ENCODE results near the gene ZBTB11.
"Not testable (repeated sequence)": the region's sequence is repeated elsewhere in the genome, so short reads cannot be mapped to it uniquely, and the experiment has no call there.

The ZBTB11 gene

GRCh38 chr3:101695779-101696372 lies 18.9 kb upstream of the ZBTB11 start:
- Histone ChIP-seq H3K4me2 (ENCODE audit: low read length) (peak overlapping the region; percentile 2), H3K4me1 (no peaks in the 10 kb centered on the region), H3K9me3 (ENCODE audit: control insufficient read depth, low read length) (no peaks in the 10 kb centered on the region), H2AFZ (peak overlapping the region; percentile 10), H3K36me3 (ENCODE audit: control insufficient read depth, insufficient read depth, low read length) (no peaks in the 10 kb centered on the region), H3K9ac (no peak overlapping the region), H3K4me3 (ENCODE audit: low read depth, low read length) (peak overlapping the region; percentile 33), H3K27ac (no peak overlapping the region), H3K79me2 (no peaks in the 10 kb centered on the region), H3K27me3 (ENCODE audit: control insufficient read depth, insufficient read depth, low read length) (no peaks in the 10 kb centered on the region)
- TF ChIP-seq CTCF (IDR thresholded peaks at IDR 0.05) = peak; percentile 76

GRCh38 chr3:101694836-101695235 lies 17.9 kb upstream of the ZBTB11 start:
- H3K27ac ChIP-seq = not testable (repeated sequence)

GRCh38 chr3:101693540-101693939 lies 16.6 kb upstream of the ZBTB11 start:
- H3K4me3 ChIP-seq (ENCODE audit: low read depth, low read length) = not testable (repeated sequence)

More at GRCh38 chr3:101694836-101695235, 17.9 kb upstream of the ZBTB11 start:
- not testable (repeated sequence) for H3K9me3 ChIP-seq (ENCODE audit: control insufficient read depth, low read length); H2AFZ ChIP-seq; H3K36me3 ChIP-seq (ENCODE audit: control insufficient read depth, insufficient read depth, low read length); H3K9ac ChIP-seq; H3K79me2 ChIP-seq; H3K4me3 ChIP-seq (ENCODE audit: low read depth, low read length); H3K4me2 ChIP-seq (ENCODE audit: low read length); H3K27me3 ChIP-seq (ENCODE audit: control insufficient read depth, insufficient read depth, low read length); H3K4me1 ChIP-seq

GRCh38 chr3:101691685-101692671 lies 15.0 kb upstream of the ZBTB11 start:
- H3K4me1 ChIP-seq; H3K4me2 ChIP-seq (ENCODE audit: low read length); H3K27me3 ChIP-seq (ENCODE audit: control insufficient read depth, insufficient read depth, low read length); H3K27ac ChIP-seq; H3K9me3 ChIP-seq (ENCODE audit: control insufficient read depth, low read length); H3K79me2 ChIP-seq; H3K36me3 ChIP-seq (ENCODE audit: control insufficient read depth, insufficient read depth, low read length); H3K9ac ChIP-seq; H2AFZ ChIP-seq; H3K4me3 ChIP-seq (ENCODE audit: low read depth, low read length): not testable (repeated sequence)

More at GRCh38 chr3:101693540-101693939, 16.6 kb upstream of the ZBTB11 start:
- H3K4me1 ChIP-seq; H3K27me3 ChIP-seq (ENCODE audit: control insufficient read depth, insufficient read depth, low read length); H3K79me2 ChIP-seq; H2AFZ ChIP-seq; H3K4me2 ChIP-seq (ENCODE audit: low read length); H3K9ac ChIP-seq; H3K36me3 ChIP-seq (ENCODE audit: control insufficient read depth, insufficient read depth, low read length); H3K9me3 ChIP-seq (ENCODE audit: control insufficient read depth, low read length); H3K27ac ChIP-seq: not testable (repeated sequence)
- peak; percentile 52 for TF ChIP-seq CTCF (IDR thresholded peaks at IDR 0.05)

- H3K9ac ChIP-seq = no peak overlapping the region
- no peak overlapping the region for H3K4me3 ChIP-seq (ENCODE audit: low read depth, low read length)
- no peak overlapping the region for H3K27ac ChIP-seq
- peaks cover 5% of the 10 kb centered on the region for H3K4me1 ChIP-seq
- no peak overlapping the region for H2AFZ ChIP-seq
- H3K9me3 ChIP-seq (ENCODE audit: control insufficient read depth, low read length) = no peaks in the 10 kb centered on the region
- no peak overlapping the region for H3K4me2 ChIP-seq (ENCODE audit: low read length)
- no peak for TF ChIP-seq CTCF (IDR thresholded peaks at IDR 0.05)
- no peaks in the 10 kb centered on the region for H3K27me3 ChIP-seq (ENCODE audit: control insufficient read depth, insufficient read depth, low read length)
- no peaks in the 10 kb centered on the region for H3K36me3 ChIP-seq (ENCODE audit: control insufficient read depth, insufficient read depth, low read length)
- H3K79me2 ChIP-seq = peaks cover 3% of the 10 kb centered on the region
Measured at GRCh38 chr3:101690972-101691371, 14.0 kb upstream of the ZBTB11 start.
